ENCODE results near the gene CBX2.

- no peak for TF ChIP-seq TAF1 (IDR thresholded peaks at IDR 0.05; ENCODE audit: borderline replicate concordance, low read depth, low read length)
- no peak for TF ChIP-seq EP300 (IDR thresholded peaks at IDR 0.05; ENCODE audit: borderline replicate concordance in 1 of 2, low read depth in 1 of 2, low read length in 1 of 2)
- TF ChIP-seq CTCF (IDR thresholded peaks at IDR 0.05): no peak
- TF ChIP-seq FOXJ3 (CRISPR knock-in tag; IDR thresholded peaks at IDR 0.05): no peak
- no peak for TF ChIP-seq SIN3A (IDR thresholded peaks at IDR 0.05; ENCODE audit: borderline replicate concordance, low read depth, low read length)
- TF ChIP-seq SMC3 (IDR thresholded peaks at IDR 0.05; ENCODE audit: low read depth, low read length): no peak
- no peak for TF ChIP-seq REST (IDR thresholded peaks at IDR 0.05; ENCODE audit: low read depth, low read length)
- no peak for TF ChIP-seq RFX5 (IDR thresholded peaks at IDR 0.05; ENCODE audit: low read length)
- TF ChIP-seq POLR2AphosphoS5 (IDR thresholded peaks at IDR 0.05; ENCODE audit: low read depth, low read length): no peak
Measured at GRCh38 chr17:79732804-79733691, 44.9 kb upstream of the CBX2 start.

Data from SK-N-SH (cell line).